Ascending aorta (tissue), 2 donors: ENCODE results near the gene EPHB2. TPM values are rescaled to one million over a fixed set of nuclear protein-coding genes. Genes with fewer than 3 reads are reported as not detected.

Experiments used
- DNase-seq, 2 donors: peaks; one replicate each; pipeline ENCODE4 v3.0.0-alpha.2; 2019; ENCODE audit warnings: low spot score in 2 of 2
- H3K27ac ChIP-seq, 2 donors: fragments of 200-600 bp; sonication (generic); one replicate each; pipeline ENCODE4 v1.5.1; 2016 to 2017; ENCODE audit warnings: mild to moderate bottlenecking in 1 of 2
- H3K27me3 ChIP-seq: fragments of 200-600 bp; sonication (generic); one replicate; pipeline ENCODE4 v1.5.1; 2017
- H3K36me3 ChIP-seq, 2 donors: fragments of 200-600 bp; sonication (generic); one replicate each; pipeline ENCODE4 v1.5.1; 2016
- H3K4me1 ChIP-seq, 2 donors: fragments of 200-600 bp; sonication (generic); one replicate each; pipeline ENCODE4 v1.5.1; 2016 to 2017; ENCODE audit warnings: mild to moderate bottlenecking in 1 of 2
- H3K4me3 ChIP-seq, 2 donors: fragments of 200-600 bp; sonication (generic); one replicate each; pipeline ENCODE4 v1.5.1; 2016 to 2017; ENCODE audit warnings: mild to moderate bottlenecking in 1 of 2
- H3K9me3 ChIP-seq, 2 donors: fragments of 200-600 bp; sonication (generic); one replicate each; pipeline ENCODE4 v1.5.1; 2016
- intact Hi-C: fragments of 100-400 bp; cut with DNase I; formaldehyde crosslinking; loops from one replicate; pipeline ENCODE4 v1.15.1; 2023
- total RNA-seq: library from RNA; depleted of rRNA; stranded (reverse); fragments of >200 nt; gene quantifications from one replicate; pipeline ENCODE4 v1.1.0, GENCODE V29; 2016
- TF ChIP-seq, protein P1 (sequence below), 3 experiments: fragments of 200-600 bp in 2 of 3; fragments of 450-650 bp in 1 of 3; sonication (generic) in 2 of 3; IDR thresholded peaks; one replicate each; pipeline ENCODE4 v1.5.1; 2016 to 2019; ENCODE audit warnings: antibody characterized with exemption in 3 of 3, mild to moderate bottlenecking in 1 of 3, moderate library complexity in 1 of 3

The EPHB2 gene
- total RNA-seq, 1 donor from 2014 or later, result 3.2 TPM

DNA sequence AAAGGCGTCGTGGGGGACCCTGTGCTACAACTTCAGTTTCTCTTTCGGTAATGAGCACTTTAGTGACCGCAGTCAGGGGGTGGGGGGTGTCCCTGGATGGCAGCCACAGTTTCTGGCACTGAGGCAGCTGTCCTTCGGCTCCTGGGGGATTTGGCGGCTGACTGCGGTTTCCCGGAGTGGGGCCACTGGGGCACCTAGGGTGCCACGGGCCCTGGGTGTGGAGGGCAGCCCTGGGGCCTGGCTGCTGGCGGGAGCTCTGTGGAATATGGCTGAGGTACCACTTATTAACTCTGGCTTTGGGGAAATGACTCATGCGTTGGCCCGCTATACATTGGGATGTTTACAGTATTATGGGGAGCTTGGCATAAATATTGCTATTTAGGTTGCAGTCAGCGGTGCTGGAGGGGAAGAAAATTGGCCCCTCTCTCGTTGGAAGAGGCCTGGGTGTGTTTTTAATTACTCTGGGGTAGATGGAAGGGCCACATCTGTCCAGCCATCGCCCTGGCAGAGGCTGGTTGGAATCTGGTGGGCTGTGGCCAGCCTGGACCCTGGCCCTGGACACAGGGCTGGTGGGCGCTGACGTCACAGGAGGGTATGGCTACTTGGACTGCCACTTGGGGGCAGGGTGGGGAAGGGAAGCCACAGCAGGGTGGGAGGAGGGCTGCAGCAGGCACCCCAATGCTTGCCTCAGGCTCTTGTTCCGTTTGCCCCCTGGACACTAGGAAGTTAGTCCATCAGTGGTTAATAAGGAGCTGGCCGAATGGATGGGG is 2.0 kb downstream of the EPHB2 start:
- Histone ChIP-seq H3K9me3 (no peaks in the 10 kb centered on the region), H3K27ac (peak overlapping the region in 1 of 2 donors; percentile 5), H3K4me1 (peaks cover 0 to 15% of the 10 kb centered on the region in 2 donors), H3K36me3 (no peaks in the 10 kb centered on the region), H3K27me3 (no peaks in the 10 kb centered on the region), H3K4me3 (peak overlapping the region in 1 of 2 donors; percentile 65)
- intact Hi-C loops, result no loop called here
- TF ChIP-seq, protein P1, sequence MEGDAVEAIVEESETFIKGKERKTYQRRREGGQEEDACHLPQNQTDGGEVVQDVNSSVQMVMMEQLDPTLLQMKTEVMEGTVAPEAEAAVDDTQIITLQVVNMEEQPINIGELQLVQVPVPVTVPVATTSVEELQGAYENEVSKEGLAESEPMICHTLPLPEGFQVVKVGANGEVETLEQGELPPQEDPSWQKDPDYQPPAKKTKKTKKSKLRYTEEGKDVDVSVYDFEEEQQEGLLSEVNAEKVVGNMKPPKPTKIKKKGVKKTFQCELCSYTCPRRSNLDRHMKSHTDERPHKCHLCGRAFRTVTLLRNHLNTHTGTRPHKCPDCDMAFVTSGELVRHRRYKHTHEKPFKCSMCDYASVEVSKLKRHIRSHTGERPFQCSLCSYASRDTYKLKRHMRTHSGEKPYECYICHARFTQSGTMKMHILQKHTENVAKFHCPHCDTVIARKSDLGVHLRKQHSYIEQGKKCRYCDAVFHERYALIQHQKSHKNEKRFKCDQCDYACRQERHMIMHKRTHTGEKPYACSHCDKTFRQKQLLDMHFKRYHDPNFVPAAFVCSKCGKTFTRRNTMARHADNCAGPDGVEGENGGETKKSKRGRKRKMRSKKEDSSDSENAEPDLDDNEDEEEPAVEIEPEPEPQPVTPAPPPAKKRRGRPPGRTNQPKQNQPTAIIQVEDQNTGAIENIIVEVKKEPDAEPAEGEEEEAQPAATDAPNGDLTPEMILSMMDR (IDR thresholded peaks at IDR 0.05), result no peak
- no peak for DNase-seq

DNA sequence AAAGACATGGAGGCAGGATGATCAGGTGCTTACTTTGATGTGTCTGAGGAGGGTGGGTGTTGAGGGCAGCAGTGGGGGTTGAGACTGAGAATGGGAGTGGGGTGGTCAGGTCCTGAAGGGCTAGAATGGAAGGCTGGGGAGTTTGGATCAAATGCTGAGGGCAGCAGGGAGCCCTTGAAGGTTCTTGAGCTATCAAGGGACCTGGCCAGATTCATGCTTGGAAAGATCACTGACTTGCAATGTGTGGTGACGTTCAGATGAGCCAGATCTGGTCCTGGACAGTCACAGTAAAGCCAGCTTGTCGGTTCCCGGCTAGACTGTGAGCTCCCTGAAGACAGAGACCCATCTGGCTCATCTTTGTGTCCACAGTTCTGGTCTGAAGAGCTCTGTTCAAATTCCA is 3.8 kb downstream of the EPHB2 start:
- DNase-seq, result no peak
- Histone ChIP-seq H3K9me3 (no peaks in the 10 kb centered on the region), H3K27ac (no peak overlapping the region), H3K27me3 (no peaks in the 10 kb centered on the region), H3K36me3 (no peaks in the 10 kb centered on the region), H3K4me1 (peaks cover 0 to 15% of the 10 kb centered on the region in 2 donors), H3K4me3 (no peak overlapping the region)
- intact Hi-C loops, result no loop called here
- TF ChIP-seq, protein P1 (IDR thresholded peaks at IDR 0.05), result no peak

DNA sequence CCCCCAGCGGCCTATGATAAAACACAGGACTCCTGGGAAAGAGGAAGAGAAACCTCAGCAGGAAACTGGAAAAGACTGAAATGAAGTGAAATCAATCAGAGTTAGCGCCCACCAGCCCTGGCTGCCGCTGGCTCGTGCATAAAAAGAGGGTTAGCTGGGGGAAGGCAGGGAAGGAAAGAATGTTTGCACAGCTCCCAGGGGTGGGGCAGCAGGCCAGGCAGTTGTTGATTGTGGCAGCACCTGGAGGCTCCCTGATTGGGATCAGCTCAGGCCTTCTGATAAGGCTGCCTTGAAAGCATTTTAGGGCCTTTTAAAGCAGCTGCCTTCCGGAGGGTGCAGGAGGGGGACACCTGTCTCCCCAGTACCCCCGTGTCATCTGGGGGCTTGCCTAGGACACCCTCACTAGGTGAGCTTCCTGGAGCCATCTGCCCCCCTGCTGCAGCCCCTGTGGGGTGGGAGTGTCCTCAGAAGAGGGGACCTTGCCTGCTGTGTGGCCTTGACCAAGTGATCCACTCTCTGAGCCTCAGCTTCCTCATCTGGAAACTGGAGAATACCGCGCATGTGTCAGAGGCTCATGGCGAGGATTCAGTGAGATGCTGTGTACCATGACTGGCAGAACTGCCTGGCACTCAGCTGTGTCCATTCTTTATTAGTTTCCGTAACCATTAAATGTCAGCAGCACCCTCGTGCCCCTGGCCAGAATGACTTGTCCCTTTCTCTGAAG is 6.6 kb downstream of the EPHB2 start:
- no peaks in the 10 kb centered on the region for H3K27me3 ChIP-seq
- no peak for DNase-seq
- no peak overlapping the region for H3K27ac ChIP-seq

DNA sequence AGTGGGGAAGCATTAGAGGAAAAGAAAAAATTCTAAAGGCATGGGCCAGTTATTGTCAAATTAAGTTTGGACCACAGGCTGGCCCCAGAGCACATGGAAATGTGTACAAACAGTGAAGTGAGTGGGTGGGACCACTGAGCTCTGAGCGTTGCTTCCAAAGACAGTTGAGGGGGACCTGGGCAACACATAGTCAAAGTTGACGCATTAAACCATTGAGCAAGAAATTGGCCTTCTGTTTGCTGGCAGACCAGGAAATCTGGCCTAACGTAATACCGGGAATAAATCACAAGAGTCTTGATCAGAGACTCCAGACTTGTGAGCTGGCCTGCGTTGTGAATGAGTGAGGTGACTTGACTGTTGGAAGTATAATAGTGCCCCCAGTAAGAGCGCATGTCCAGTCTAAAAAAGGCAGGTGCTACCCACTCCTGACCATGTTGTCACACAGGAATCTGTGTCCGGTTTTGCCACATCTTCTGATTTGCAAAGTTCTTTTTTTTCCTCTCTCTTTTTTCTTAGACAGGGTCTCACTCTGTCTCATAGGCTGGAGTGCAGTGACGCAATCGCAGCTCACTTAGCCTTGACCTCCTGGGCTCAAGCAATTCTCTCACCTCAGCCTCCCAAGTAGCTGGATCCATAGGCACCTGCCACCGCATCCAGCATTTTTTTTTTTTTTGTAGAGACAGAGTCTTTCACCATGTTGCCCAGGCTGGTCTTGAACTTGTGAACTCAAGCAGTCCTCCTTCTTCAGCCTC is 10.7 kb downstream of the EPHB2 start:
- Histone ChIP-seq H3K4me3 (no peak overlapping the region), H3K4me1 (no peaks in the 10 kb centered on the region), H3K9me3 (no peaks in the 10 kb centered on the region), H3K27ac (no peak overlapping the region), H3K27me3 (no peaks in the 10 kb centered on the region), H3K36me3 (no peaks in the 10 kb centered on the region)
- TF ChIP-seq, protein P1 (IDR thresholded peaks at IDR 0.05), result no peak
- intact Hi-C loops, result no loop called here
- DNase-seq, result no peak

More for the DNA sequence above, 6.6 kb downstream of the EPHB2 start:
- Histone ChIP-seq H3K9me3 (no peaks in the 10 kb centered on the region), H3K36me3 (no peaks in the 10 kb centered on the region), H3K4me3 (no peak overlapping the region), H3K4me1 (peaks cover 0 to 3% of the 10 kb centered on the region in 2 donors)
- TF ChIP-seq, protein P1 (IDR thresholded peaks at IDR 0.05), result no peak
- intact Hi-C loops, result no loop called here

DNA sequence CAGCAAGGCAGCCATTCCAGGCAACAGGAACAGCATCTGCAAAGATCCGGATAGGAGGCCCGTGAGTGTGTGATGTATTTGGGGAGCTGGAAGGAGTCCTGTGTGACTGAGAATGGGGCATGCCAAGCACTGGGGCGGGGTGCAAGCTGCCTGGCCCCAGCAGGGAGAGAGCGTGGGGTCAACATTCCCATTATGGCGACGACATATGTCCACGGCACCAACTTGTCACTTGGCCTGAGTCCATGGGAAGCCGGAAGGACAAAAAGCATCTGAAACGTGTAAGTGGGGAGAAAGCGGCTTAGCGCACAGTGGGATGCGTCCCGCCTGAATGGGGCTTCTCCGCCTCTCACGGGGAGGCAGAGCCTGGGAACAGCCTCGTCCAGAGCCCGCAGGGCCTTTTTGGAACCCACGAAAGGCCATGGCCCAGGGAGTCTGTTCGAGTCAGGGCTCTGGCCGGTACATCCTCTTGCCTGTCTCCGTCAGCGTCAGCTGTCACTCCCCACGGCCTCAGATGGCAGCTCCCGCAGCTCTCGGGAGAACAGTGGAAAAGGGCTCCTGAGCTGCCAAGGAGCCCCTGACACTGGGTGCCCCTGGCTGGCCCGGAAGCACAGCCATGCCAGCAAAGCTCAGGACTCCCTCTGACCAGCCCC is 12.4 kb downstream of the EPHB2 start:
- Histone ChIP-seq H3K4me1 (no peaks in the 10 kb centered on the region), H3K36me3 (no peaks in the 10 kb centered on the region), H3K27me3 (no peaks in the 10 kb centered on the region), H3K4me3 (no peak overlapping the region), H3K27ac (no peak overlapping the region), H3K9me3 (no peaks in the 10 kb centered on the region)
- TF ChIP-seq, protein P1 (IDR thresholded peaks at IDR 0.05), result no peak
- intact Hi-C loops, result no loop called here
- DNase-seq, result no peak
